ENCODE results near the gene KANK3. TPM values are rescaled to one million over a fixed set of nuclear protein-coding genes. Genes with fewer than 3 reads are reported as not detected.
A peak's percentile ranks its signal among the peaks of the same experiment; 100 is the strongest.

Gene KANK3
- total and polyA plus RNA-seq, 12 donors = 10.2 to 34.0 (median 17.3) TPM

DNA sequence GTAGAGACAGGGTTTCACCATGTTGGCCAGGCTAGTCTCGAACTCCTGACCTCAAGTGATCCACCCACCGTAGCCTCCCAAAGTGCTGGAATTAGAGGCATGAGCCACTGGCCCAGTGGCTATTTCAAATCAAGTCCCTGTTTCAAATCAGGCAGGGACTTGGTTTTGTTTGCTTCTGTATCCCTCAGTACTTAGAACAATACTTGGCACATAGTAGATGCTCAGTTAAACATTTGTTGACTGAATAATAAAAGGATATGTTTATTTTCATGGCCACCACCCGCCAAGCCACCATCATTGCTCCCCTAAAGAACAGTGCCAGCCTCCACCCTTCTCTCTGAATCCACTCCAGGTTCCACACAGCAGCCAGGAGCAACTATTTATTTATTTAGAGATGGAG lies 17.6 kb downstream of the KANK3 start:
- DNase-seq (no peak), ATAC-seq (no peak)
- 92 to 97% methylated on average over 3 of the region's 3 CpGs for WGBS, 2 donors
- TF ChIP-seq, protein P1, sequence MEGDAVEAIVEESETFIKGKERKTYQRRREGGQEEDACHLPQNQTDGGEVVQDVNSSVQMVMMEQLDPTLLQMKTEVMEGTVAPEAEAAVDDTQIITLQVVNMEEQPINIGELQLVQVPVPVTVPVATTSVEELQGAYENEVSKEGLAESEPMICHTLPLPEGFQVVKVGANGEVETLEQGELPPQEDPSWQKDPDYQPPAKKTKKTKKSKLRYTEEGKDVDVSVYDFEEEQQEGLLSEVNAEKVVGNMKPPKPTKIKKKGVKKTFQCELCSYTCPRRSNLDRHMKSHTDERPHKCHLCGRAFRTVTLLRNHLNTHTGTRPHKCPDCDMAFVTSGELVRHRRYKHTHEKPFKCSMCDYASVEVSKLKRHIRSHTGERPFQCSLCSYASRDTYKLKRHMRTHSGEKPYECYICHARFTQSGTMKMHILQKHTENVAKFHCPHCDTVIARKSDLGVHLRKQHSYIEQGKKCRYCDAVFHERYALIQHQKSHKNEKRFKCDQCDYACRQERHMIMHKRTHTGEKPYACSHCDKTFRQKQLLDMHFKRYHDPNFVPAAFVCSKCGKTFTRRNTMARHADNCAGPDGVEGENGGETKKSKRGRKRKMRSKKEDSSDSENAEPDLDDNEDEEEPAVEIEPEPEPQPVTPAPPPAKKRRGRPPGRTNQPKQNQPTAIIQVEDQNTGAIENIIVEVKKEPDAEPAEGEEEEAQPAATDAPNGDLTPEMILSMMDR (IDR thresholded peaks at IDR 0.05) = no peak
- intact Hi-C loops (cut with DNase I) = loop anchor here in 2 of 10 donors (10.0 kb wide), 2 partner anchors 61 to 189 kb away; partner anchors contain the start of gene ZNF414 (in 1 of the 2)
- Histone ChIP-seq H3K4me1 (peaks cover 11 to 40% (median 31%) of the 10 kb centered on the region in 9 donors), H3K27me3 (no peaks in the 10 kb centered on the region), H3K9me3 (peaks cover 0 to 7% (median 0%) of the 10 kb centered on the region in 11 donors), H3K36me3 (peaks cover 0 to 66% (median 14%) of the 10 kb centered on the region in 9 donors), H3K4me3 (no peak overlapping the region), H3K27ac (peak overlapping the region in 1 of 10 donors; percentile 55)

DNA sequence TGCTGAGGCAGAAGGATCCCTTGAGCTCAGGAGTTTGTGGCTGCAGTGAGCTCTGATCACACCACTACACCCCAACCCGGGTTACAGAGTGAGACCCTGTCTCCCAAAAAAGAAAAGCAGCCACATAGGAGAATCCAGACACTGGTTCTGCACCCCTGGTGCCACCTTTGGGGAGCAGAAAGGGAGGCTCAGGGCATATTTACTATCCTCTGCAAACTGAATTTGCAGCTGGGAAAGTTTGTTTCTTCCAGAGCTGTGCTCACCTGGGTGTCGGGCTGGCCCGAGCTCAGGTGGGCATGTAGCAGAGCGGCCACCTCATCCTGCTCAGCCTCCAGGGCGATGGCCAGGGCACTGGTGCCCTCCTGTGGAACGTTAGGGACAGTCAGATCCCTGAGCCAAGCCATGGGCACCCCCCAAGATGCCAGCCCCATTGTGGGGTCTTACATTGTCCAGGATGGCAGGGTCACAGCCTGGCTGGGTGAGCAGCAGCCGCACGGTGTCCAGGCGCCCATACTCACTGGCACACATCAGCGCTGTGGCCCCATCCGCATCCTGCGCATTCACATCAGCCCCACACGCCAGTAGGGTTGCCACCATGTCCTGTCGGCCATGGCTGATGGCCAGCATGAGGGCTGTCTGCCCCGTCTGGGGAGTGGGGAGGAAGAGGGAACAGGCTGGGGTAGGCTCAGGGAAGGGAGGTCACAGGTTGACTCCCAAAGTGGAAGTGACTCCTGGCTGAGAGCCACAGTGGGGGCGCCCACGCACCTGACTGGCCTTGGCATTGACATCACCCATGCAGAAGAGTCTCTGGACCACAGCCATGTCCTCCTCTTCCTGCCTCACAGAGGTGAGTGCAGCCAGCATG lies 18.6 kb downstream of the KANK3 start:
- intact Hi-C loops (cut with DNase I) = loop anchor here in 3 of 10 donors (5.0 to 10.0 kb wide), 3 partner anchors 57 to 190 kb away; partner anchors contain the start of gene ZNF414 (in 1 of the 3)
- Histone ChIP-seq H3K4me1 (peaks cover 17 to 49% (median 41%) of the 10 kb centered on the region in 9 donors), H3K36me3 (peaks cover 0 to 58% (median 14%) of the 10 kb centered on the region in 9 donors), H3K27me3 (no peaks in the 10 kb centered on the region), H3K4me3 (no peak overlapping the region), H3K9me3 (peaks cover 0 to 7% (median 0%) of the 10 kb centered on the region in 11 donors), H3K27ac (peak overlapping the region in 8 of 10 donors; percentile 3 to 65 (median 40))
- WGBS, 2 donors = 62 to 63% methylated on average over 17 of the region's 17 CpGs
- TF ChIP-seq, protein P1 (IDR thresholded peaks at IDR 0.05) = peak in 1 of 9 donors; percentile 4
- peak; percentile 29 to 38 for DNase-seq
- ATAC-seq = peak in 4 of 8 donors; percentile 1 to 12 (median 2)

DNA sequence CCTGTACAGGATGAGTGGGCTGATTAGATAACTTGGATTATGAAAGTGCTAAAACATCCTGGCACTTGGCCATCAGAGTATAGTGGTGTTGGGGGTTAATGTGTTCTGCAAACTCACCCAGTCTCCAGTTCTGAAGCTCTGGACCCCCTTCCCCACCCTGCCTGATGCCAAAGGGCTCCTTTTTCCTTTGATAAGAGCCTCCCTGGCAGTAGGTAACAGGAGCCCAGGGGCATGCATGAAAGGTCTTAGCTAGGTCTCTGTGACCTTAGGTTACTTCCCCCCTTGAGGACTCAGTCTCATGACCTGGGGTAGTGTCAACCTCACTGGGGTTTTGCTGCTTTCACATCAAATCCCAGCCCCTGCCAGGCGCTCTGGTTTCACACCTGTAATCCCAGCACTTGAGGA lies 19.3 kb downstream of the KANK3 start:
- Histone ChIP-seq H3K27me3 (no peaks in the 10 kb centered on the region), H3K9me3 (peaks cover 0 to 7% (median 0%) of the 10 kb centered on the region in 11 donors), H3K4me3 (no peak overlapping the region), H3K36me3 (peaks cover 0 to 54% (median 14%) of the 10 kb centered on the region in 9 donors), H3K4me1 (peaks cover 17 to 49% (median 44%) of the 10 kb centered on the region in 9 donors), H3K27ac (peak overlapping the region in 1 of 10 donors; percentile 65)
- whole genome bisulfite sequencing, 2 donors = 69 to 90% methylated on average over 1 of the region's 1 CpG
- TF ChIP-seq, protein P1 (IDR thresholded peaks at IDR 0.05) = no peak
- intact Hi-C loops (cut with DNase I) = loop anchor here in 3 of 10 donors (5.0 to 10.0 kb wide), 3 partner anchors 56 to 191 kb away; partner anchors contain the start of gene ZNF414 (in 1 of the 3)
- ATAC-seq (no peak), DNase-seq (no peak)

DNA sequence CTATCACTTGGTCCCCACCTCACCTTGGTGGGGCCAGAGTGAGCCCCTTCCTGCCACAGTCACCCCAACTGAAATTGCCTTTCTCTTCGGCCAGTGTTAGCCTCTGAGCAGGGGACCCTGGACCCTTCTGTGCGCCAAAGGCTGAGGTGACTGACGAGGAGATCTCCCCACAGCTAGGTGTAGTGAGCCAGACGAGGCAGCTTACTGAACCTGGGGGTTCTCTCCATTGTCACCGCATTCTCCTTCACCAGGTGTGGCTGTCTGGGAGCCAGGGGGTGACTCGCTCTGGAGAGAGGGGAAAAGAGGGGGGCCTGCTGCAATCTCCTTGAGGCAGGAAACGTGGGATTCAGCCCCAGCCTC lies 20.4 kb downstream of the KANK3 start:
- whole genome bisulfite sequencing, 2 donors = 58 to 70% methylated on average over 7 of the region's 7 CpGs
- intact Hi-C loops (cut with DNase I) = loop anchor here in 3 of 10 donors (5.0 to 10.0 kb wide), 3 partner anchors 55 to 192 kb away; partner anchors contain the start of gene ZNF414 (in 1 of the 3)
- ATAC-seq (no peak), DNase-seq (no peak)
- peaks cover 0 to 45% (median 14%) of the 10 kb centered on the region in 9 donors for H3K36me3 ChIP-seq
- TF ChIP-seq, protein P1 (IDR thresholded peaks at IDR 0.05) = no peak
- peak overlapping the region in 5 of 10 donors; percentile 92 to 96 (median 96) for H3K27ac ChIP-seq
- H3K4me3 ChIP-seq = peak overlapping the region in 9 of 10 donors; percentile 67 to 98 (median 95)
- H3K27me3 ChIP-seq = no peaks in the 10 kb centered on the region
- H3K9me3 ChIP-seq = peaks cover 0 to 7% (median 0%) of the 10 kb centered on the region in 11 donors
- peaks cover 17 to 49% (median 44%) of the 10 kb centered on the region in 9 donors for H3K4me1 ChIP-seq

Data from heart right ventricle (tissue), 16 donors.